GM10266 (cell line): Measurements from ENCODE around the gene IFI6.

Experiments
- DNase-seq: peaks from one replicate; pipeline ENCODE4 v3.0.0; 2012; ENCODE audit errors: extremely low spot score
- CTCF ChIP-seq: IDR thresholded peaks from 2 replicates; pipeline ENCODE4 v1.5.1; 2012; ENCODE audit warnings: mild to moderate bottlenecking, low read depth; ENCODE audit not compliant: control insufficient read depth, insufficient read depth; ENCODE audit errors: missing control alignments

The IFI6 gene

GRCh38 chr1:27668808-27669723 lies 2.9 kb downstream of the IFI6 start:
- DNase-seq: peak; percentile 86
- TF ChIP-seq CTCF: peak; percentile 93

- no peak for DNase-seq
- no peak for TF ChIP-seq CTCF
These were observed 3.7 kb downstream of the IFI6 start for GRCh38 chr1:27668121-27668807.

GRCh38 chr1:27666791-27667254 lies 5.2 kb downstream of the IFI6 start:
- DNase-seq: no peak
- no peak for TF ChIP-seq CTCF

- no peak for TF ChIP-seq CTCF
- no peak for DNase-seq
These were observed 5.7 kb downstream of the IFI6 start for GRCh38 chr1:27666294-27666693.

GRCh38 chr1:27665016-27665651 lies 6.9 kb downstream of the IFI6 start:
- no peak for TF ChIP-seq CTCF
- DNase-seq: no peak

GRCh38 chr1:27664291-27664690 lies 7.7 kb downstream of the IFI6 start:
- no peak for TF ChIP-seq CTCF
- no peak for DNase-seq
